GM21423 (cell line): Measurements from ENCODE around the gene MASP2.
"Not testable (repeated sequence)": the region's sequence is repeated elsewhere in the genome, so short reads cannot be mapped to it uniquely, and the experiment has no call there.

Experiments used
- ATAC-seq: cut with Tn5 transposase; IDR thresholded peaks from one replicate; pipeline ENCODE4 v1.9.1; 2021; ENCODE audit warnings: mild to moderate bottlenecking, moderate library complexity; ENCODE audit not compliant: unreplicated experiment

Gene MASP2

DNA sequence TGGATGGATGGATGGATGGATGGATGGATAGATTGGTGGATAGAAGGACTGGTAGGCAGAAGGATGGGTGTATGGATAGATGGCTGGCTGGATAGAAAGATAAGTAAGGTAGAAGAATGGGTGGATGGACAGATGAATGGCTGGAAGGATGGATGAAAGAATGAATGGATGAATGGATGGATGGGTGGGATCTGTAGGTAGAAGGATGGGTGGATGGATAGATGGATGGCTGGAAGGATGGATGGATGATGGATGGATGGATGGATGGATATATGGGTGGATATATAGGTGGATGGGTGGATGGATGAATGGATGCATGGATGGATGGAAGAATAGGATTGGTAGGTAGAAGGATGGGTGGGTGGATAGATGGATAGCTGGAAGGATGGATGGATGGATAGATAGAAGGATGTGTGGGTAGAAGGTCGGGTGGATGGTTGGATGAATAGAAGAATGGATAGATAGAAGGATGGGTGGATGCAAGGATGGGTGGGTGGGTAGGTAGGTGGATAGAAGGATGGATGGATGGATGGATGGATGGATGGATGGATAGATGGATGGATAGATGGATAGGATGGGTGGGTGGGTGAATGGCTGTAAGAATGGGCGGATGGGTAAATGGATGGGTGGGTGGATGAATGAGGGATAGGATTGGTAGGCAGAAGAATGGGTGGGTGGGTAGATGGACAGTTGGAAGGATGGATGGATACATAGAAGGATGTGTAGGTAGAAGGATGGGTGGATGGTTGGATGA is 7.5 kb downstream of the MASP2 start:
- ATAC-seq, result no peak

DNA sequence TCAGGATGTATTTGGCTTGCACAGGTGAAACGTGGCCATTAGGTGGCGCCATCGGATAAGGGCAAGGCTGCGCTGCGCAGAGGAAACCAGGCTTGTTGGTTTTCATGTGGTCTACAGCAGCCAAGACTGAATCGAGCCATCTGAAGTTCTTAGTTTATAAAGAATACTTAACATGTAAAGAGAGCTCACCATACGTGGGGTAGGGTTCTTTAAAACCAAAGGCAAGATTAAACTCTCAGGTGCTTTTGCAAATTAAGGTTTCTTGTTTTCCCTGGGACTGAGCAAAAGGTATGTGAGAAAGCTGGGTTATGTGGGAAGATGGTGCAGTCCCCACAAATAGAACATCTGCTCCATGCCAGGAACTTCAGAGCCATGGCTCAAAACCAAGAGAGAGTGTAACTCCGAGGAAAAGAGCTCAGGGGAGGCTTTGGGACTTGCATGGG is 9.3 kb downstream of the MASP2 start:
- peak; percentile 59 for ATAC-seq

DNA sequence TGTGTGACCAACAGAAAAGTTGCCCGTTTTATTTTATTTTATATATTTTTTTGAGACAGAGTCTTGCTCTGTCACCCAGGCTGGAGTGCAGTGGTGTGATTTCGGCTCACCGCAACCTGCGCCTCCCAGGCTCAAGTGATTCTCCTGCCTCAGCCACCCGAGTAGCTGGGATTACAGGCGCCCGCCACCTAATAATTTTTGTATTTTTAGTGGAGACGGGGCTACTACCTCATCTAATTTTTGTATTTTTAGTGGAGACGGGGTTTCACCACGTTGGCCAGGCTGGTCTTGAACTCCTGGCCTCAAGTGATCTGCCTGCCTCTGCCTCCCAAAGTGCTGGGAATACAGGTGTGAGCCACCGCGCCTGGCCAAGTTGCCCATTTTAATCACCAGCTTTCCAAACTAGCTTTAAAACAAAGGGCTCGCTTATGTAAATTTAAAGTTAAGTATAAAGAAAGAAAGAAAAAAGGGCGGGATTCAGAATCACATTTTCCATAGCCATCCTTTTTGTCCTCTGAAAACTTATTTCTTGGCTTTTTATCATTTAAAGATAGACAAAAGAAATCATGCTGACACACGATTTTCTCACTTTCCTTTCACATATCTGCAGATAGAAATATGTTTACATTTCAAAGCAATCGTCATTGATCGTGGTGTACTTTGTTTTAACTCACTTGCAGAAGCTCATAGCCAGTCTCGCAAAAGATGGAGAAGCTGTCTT is 9.9 kb downstream of the MASP2 start:
- not testable (repeated sequence) for ATAC-seq

DNA sequence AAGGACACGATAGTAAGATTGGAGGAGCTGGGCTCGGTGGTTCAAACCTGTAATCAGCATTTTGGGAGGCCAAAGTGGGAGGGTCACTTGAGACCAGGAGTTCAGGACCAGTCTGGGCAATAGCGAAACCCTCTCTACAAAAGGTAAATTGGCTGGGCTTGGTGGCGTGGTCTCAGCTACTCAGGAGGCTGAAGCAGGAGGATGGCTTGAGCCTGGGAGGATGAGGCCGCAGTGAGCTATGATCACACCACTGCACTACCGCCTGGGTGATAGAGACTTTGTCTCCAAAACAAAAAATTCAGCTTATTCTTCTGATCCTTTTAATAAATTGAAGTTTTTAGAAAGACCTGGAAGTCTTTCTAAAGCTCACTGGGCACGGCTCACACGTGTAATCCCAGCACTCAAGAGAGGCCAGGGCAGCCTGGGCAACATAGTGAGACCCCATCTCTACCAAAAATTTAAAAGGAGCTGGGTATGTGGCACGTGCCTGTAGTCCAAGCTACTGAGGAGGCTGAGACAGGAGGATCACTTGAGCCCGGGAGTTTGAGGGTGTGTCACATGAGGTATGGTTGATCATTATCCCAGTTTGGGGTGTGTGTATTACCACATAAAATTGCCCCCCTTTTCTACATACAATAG is 15.3 kb downstream of the MASP2 start:
- ATAC-seq, result no peak

DNA sequence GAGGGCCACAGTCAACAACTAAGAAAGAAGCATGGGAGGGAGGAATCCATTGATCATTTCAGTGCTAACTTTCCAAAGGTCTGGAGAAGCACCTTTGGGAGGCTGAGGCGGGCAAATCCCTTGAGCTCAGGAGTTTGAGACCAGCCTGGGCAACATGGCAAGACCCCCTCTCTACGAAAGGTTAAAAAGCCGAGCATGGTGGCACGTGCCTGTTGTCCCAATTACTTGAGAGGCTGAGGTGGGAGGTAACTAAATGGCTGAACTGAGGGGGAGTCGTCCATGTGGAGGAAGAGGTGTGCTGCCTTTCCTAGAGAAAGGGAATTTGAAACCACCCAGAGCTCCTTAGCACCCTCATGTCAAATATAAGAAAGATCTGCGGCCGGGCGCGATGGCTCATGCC is 16.2 kb downstream of the MASP2 start:
- ATAC-seq, result no peak

DNA sequence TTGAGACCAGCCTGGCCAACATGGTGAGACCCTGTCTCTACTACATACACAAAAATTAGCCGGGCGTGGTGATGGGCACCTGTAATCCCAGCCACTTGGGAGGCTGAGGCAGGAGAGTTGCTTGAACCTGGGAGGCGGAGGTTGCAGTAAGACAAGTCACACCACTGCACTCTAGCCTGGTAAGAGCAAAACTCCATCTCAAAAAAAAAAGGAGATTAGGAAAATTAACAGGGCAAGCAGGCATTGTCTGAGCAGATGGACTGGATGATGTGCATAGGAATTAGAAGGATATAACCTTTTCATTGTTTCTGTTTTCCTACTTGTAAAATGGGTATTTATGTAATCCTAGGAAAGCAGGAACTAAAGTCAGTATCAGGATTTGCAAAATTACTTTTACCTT is 19.0 kb downstream of the MASP2 start:
- no peak for ATAC-seq

DNA sequence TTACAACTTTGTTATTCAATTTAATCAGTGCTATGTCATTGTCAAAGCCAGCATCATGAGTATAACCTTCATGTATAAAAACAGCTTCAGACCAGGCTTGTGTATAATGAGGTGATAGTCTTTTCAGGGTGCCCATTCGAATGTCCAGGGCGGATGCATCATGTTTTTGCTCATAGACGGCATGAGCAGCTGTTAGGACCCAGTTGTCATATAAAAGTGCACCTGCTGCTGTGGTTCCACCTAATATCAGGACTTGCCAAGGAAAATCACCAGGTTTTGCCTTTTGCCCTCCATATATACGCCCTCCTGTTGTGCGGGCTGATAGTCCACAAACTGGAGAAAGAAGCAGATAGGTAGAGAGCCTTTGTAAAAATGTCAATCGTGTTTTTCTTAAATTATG is 19.7 kb downstream of the MASP2 start:
- ATAC-seq, result no peak

DNA sequence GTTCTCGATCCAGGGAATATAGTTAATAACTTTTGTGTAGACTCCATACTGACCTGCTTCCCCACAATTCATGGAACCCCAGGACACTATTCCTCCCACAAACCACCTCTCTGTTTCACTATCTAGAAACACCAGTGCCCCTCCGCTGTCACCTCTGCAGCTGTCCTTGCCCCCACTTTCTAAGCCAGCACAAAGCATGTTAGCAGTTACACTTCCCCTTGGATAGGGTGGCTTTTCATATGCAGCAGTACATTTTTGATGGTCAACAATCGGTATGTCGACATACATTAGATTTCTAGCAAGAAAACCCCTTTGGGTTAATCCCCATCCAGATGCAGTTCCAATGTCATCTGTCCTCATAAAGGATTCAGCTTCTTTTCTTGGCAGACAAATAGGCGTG is 20.1 kb downstream of the MASP2 start:
- no peak for ATAC-seq

DNA sequence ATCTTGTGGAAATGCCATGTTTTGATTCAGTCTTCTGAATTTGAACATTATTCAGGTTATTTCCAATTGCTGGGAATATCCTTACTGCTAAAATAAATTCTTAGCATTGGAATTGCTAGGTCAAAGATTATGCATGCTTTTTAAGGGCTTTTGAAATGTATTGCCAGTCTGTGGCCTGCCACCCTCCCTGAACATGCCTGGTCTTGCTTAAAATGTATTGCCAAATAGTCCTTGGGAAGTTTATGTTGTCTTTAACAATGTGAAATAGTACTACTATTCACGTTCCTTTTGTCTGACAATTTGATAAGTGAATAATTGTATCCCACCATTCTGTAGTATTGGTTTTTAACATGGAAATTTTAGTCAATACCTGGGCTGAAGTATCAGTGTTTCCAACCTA is 21.0 kb downstream of the MASP2 start:
- no peak for ATAC-seq

DNA sequence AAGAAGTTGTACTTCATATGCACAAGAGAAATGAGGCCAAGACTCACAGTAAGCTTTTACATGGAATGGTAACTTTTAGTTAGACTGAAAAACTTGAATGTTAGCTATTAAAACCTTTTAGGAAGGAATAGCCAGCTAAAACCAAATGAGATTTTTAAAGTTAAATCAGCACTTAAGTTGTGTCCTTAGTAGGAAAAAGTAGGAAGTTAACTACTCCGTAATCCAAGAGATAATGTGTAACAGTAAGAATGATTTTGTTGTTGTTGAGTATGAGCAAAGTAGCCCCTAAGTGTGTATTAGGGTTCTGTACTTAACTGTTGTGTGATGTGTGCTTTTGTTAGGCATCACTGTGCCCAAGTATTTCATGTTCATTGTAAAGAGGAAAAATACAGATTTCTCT is 21.4 kb downstream of the MASP2 start:
- ATAC-seq, result no peak

DNA sequence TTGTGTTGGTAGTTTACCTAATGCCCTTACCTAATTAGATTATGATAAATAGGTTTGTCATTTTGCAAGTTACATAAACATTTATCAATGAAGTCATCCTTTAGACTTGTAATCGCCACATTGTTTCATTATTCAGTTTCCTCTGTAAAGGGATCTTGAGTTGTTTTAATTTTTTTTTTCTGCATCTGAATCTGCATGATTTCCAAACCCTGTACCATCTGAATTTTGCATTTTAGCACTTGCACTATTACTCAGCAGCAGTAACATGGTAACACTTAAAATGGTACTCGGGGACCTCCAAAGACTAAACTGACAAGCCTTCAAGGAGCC is 22.2 kb downstream of the MASP2 start:
- ATAC-seq, result no peak

DNA sequence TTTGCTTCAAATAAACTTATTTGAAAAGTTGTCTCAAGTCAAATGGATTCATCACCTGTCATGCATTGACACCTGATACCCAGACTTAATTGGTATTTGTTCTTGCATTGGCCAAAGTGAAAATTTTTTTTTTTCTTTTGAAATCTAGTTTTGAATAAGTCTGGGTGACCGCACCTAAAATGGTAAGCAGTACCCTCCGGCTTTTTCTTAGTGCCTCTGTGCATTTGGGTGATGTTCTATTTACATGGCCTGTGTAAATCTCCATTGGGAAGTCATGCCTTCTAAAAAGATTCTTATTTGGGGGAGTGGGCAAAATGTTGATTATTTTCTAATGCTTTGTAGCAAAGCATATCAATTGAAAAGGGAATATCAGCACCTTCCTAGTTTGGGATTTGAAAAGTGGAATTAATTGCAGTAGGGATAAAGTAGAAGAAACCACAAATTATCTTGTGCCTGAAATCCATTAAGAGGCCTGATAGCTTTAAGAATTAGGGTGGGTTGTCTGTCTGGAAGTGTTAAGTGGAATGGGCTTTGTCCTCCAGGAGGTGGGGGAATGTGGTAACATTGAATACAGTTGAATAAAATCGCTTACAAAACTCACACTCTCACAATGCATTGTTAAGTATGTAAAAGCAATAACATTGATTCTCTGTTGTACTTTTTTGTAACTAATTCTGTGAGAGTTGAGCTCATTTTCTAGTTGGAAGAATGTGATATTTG is 22.7 kb downstream of the MASP2 start:
- no peak for ATAC-seq

DNA sequence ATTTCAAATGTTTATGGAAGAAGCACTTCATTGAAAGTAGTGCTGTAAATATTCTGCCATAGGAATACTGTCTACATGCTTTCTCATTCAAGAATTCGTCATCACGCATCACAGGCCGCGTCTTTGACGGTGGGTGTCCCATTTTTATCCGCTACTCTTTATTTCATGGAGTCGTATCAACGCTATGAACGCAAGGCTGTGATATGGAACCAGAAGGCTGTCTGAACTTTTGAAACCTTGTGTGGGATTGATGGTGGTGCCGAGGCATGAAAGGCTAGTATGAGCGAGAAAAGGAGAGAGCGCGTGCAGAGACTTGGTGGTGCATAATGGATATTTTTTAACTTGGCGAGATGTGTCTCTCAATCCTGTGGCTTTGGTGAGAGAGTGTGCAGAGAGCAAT is 23.8 kb downstream of the MASP2 start:
- ATAC-seq, result no peak

DNA sequence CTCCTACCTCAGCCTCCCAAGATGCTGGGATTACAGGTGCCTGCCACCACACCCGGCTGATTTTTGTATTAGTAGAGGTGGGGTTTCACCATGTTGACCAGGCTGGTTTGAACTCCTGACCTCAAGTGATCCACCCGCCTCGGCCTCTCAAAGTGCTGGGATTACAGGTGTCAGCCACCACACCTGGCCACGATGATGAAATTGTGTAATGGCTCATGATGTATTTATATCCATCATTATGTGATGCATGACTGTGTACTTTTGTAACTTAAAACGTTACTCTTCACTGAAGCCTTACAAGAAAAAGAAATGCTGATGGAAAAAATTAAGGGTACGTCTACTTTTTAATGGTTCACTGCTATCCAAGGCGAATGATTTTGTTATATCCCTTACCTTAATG is 27.1 kb downstream of the MASP2 start:
- ATAC-seq, result no peak

DNA sequence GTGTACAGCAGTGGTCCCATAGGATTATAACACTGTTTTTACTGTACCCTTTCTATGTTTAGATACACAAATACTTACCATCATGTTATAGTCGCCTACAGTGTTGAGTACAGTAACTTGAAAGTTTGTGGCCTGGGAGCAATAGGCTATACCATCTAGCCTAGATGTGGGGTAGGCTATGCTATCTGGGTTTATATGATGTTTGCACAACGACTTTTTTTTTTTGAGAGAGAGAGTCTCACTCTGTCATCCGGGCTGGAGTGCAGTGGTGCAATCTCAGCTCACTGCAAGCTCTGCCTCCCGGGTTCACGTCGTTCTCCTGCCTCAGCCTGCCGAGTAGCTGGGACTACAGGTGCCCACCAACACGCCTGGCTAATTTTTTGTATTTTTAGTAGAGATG is 27.7 kb downstream of the MASP2 start:
- ATAC-seq, result not testable (repeated sequence)

DNA sequence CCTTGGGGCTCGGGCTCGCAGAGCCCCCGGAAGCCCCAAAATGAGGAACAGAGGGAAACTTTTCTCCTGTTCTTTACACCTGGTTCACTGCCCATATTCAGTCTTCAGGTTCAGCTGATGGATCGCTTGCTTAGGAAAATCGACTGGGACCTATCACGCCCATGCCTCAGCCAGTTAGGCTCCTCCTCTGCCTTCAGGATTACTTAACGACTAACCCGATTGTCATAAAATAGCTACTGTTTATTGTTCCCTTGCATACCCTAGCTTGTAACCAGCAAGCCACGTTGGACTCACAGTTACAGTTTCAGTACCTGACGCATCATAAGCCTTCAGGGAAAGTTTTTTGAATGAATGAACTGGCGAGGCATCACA is 33.9 kb downstream of the MASP2 start:
- peak; percentile 2 for ATAC-seq

DNA sequence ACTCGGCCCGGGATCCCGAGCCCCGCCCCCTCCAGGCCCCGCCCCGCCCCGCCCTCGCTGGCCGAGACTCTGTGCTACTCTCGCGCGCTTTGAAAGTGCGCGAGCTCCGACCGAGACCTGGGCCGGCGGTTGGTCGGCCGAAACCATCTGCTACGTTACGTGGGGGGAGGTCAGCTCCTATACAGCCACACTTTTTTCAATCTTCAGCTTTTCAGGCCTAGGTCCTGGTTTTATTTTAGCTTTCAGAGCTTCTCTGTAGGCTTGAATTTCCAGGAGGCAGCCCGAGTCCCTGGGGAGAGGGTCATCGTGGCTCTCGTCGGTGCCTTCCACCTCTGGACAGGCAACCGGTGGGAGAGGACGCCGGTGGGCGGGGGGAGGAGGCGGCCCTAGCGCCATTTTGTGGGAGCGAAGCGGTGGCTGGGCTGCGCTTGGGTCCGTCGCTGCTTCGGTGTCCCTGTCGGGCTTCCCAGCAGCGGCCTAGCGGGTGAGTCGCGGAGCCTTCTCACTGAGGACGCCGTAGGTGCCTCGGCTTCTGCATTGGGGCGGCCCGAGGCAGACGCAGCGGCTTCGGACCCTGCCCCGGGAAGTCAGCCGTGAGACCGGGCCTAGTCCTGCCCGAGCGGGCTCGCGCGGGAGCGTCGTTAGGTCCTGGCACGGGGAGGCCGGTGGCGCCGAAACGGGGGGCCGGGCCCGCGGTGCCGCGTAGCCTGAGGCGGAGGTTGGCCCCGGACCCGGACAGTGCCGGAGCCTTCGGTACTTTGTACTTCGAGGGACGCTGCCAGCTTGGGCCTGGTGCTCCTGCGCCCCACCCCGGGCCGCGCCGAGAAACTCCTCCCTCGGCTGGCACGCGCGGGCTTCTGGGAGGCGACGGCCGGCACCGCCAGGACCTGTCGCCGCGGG is 34.5 kb downstream of the MASP2 start, which contains the start of gene TARDBP:
TSS of gene TARDBP (plus strand) at position 395 of the 900 bp plus-strand sequence. CDS start 1,074 bp downstream, outside the sequence.
- ATAC-seq, result peak; percentile 88

DNA sequence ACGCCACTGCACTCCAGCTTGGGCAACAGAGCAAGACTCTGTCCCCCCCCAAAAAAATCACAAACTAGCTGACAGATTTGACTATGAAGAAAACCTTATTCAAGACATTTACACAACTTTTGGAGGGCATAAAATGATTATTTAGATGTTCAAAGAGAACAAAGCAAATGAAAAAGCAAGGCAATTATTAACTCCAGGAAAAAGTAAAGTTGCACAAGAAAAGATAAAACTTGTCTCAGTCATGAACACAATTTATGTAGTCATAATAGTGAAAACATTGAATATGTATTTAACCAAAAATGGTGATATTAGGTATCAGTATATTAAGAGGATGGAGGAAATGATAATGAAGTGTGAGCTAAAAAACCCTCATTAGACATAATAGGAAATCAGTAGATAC is 46.5 kb downstream of the MASP2 start:
- no peak for ATAC-seq

DNA sequence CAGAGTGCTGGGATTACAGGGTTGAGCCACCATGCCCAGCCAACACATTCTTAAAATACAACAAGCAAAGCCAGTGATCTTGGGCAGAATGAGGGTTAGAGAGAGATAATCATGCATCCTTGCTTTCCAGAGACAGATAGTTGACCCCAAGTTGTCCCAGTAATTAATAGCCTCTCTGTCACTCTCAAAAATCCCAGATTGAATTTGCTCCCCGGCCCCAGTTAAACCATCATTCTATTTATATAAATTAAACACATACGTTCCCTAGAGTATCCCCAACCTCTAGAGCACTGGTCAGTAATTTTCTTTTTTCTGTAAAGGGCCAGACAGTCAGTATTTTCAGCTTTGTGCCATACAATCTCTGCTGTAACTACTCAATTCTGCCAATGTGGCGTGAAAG is 50.9 kb downstream of the MASP2 start:
- no peak for ATAC-seq

DNA sequence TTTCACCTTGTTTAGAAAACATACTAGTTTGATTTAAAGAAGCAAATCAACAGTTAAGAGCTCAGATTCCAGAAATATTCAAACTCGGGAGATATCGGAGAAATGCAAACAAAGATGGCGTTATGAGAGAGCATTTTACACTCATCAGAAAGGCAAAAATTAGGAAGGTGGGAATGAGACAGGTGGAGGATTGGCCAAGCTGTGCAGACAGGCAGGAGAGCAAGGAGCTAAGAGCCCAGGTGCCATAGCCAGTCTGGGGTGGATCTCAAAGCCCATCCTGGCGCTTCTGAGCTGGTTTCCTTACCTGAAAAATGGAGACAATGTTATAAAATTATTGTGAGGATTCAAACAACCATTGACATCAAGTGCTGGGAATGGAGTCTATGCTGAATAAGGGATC is 54.2 kb downstream of the MASP2 start:
- no peak for ATAC-seq
